Adrenal gland (tissue), 12 donors: ENCODE results near the gene MTG2. TPM values are rescaled to one million over a fixed set of nuclear protein-coding genes. Genes with fewer than 3 reads are reported as not detected.

Experiments
- DNase-seq, 7 donors: peaks; one replicate each; pipeline ENCODE4 v3.0.0-alpha.2; 2019 to 2020
- H3K27ac ChIP-seq, 5 donors: fragments of 200-600 bp; sonication (generic) in 4 of 5; 1 replicate in 3 of 5; 2 replicates in 2 of 5; pipeline versions ENCODE4 v1.5.1 to v1.8.0; 2016 to 2020; ENCODE audit warnings: mild to moderate bottlenecking in 1 of 5
- H3K27me3 ChIP-seq: fragments of 200-600 bp; 2 replicates; pipeline ENCODE4 v1.8.0; 2021
- H3K36me3 ChIP-seq, 2 donors: fragments of 200-600 bp; replicated peaks in 1 of 2; 1 replicate in 1 of 2; 2 replicates in 1 of 2; pipeline versions ENCODE4 v1.5.1 to v1.8.0; 2018 to 2022
- H3K4me1 ChIP-seq, 2 donors: fragments of 200-600 bp; replicated peaks in 1 of 2; 1 replicate in 1 of 2; 2 replicates in 1 of 2; pipeline versions ENCODE4 v1.5.1 to v1.8.0; 2018 to 2021
- H3K4me3 ChIP-seq, 4 donors: fragments of 200-600 bp; sonication (generic) in 3 of 4; one replicate each; pipeline ENCODE4 v1.5.1; 2016 to 2018
- H3K9me3 ChIP-seq, 3 donors: fragments of 200-600 bp; sonication (generic) in 1 of 3; replicated peaks in 1 of 3; 1 replicate in 2 of 3; 2 replicates in 1 of 3; pipeline versions ENCODE4 v1.5.1 to v1.8.0; 2016 to 2021
- CTCF ChIP-seq, 6 experiments: fragments of 450-650 bp in 4 of 6; fragments of 200-600 bp in 2 of 6; sonication (generic) in 1 of 6; IDR thresholded peaks; 1 replicate in 5 of 6; 2 replicates in 1 of 6; pipeline versions ENCODE4 v1.5.1 to v1.8.0; 2016 to 2021; ENCODE audit warnings: antibody characterized with exemption in 6 of 6, mild to moderate bottlenecking in 2 of 6, moderate library complexity in 1 of 6
- POLR2A ChIP-seq, 2 donors: fragments of 450-650 bp; IDR thresholded peaks; one replicate each; pipeline ENCODE4 v1.6.1; 2017; ENCODE audit warnings: antibody characterized with exemption in 2 of 2, mild to moderate bottlenecking in 2 of 2, moderate library complexity in 1 of 2
- WGBS, 4 donors: extraction: QIAGEN DNeasy Blood & Tissue Kit in 2 of 4; methylation state at CpG; one replicate each; pipeline versions ENCODE4 v1.1.5 to v1.1.7; 2013 to 2017; 5-methylcytosine and 5-hydroxymethylcytosine counted together
- intact Hi-C, 2 donors: fragments of 100-400 bp; cut with DNase I; formaldehyde crosslinking; loops; one replicate each; pipeline versions ENCODE4 v1.14.1 to v1.15.0; 2022 to 2023
- polyA plus RNA-seq, 3 donors: library from polyadenylated mRNA; stranded (reverse); fragments of 200-250 nt in 2 of 3; fragments of 350-450 nt in 1 of 3; fragmentation: Illumina TruSeq in 1 of 3; extraction: RNeasy Lipid Tissue Mini Kit (QIAGEN cat#74804) in 1 of 3; gene quantifications; one replicate each; pipeline ENCODE4 v1.2.3, GENCODE V29; 2013 to 2014
- total RNA-seq, 9 donors: library from RNA; depleted of rRNA in 4 of 9; stranded (reverse); fragments of >200 nt in 4 of 9; fragments of 120-200 nt in 1 of 9; fragmentation: NEBNext Ultra II Directional in 1 of 9; extraction: Animal tissue kit (Norgen Biotek cat#: 25700) in 1 of 9; gene quantifications; one replicate each; pipeline versions ENCODE4 v1.1.0 to v1.2.4, GENCODE V29; 2013 to 2023
- donor health status: healthy with polysubstance abuse.
- donor health status: Bipolar disorder and iron deficiency.
- donor health status: DM: yes; HTN: yes; CAD: no.
- donor health status: DM: no; HTN: no; CAD: no.
- donor health status: DM: no; HTN: no; CAD: no.
- donor health status: DM: yes; HTN: yes; CAD: no.

Gene MTG2
- total and polyA plus RNA-seq, 12 donors: 11.5 to 90.4 (median 47.2) TPM

GRCh38 chr20:62143957-62144825, 38.6 kb upstream of the MTG2 start:
- H3K4me3 ChIP-seq: peak overlapping the region in 3 of 4 donors; percentile 48 to 99 (median 55)
- 0 to 1% (median 1%) methylated on average over 12 to 104 of the region's 104 CpGs for WGBS, 4 donors
- DNase-seq: peak; percentile 57 to 79 (median 70)
- H3K36me3 ChIP-seq: peaks cover 0 to 18% of the 10 kb centered on the region in 2 donors
- H3K9me3 ChIP-seq: no peaks in the 10 kb centered on the region
- no peaks in the 10 kb centered on the region for H3K27me3 ChIP-seq
- H3K27ac ChIP-seq: peak overlapping the region; percentile 12 to 100 (median 94)
- intact Hi-C loops: loop anchor here in 1 of 2 donors (5.0 kb wide), 1 partner anchor 82 kb away; no protein-coding TSS in a partner anchor
- TF ChIP-seq CTCF (IDR thresholded peaks at IDR 0.05) (peak in 1 of 6 experiments; percentile 2), POLR2A (IDR thresholded peaks at IDR 0.05) (peak in 1 of 2 donors; percentile 76)
- peaks cover 25 to 41% of the 10 kb centered on the region in 2 donors for H3K4me1 ChIP-seq

- intact Hi-C loops: no loop called here
- Histone ChIP-seq H3K9me3 (no peaks in the 10 kb centered on the region), H3K4me1 (peaks cover 25 to 33% of the 10 kb centered on the region in 2 donors), H3K27me3 (no peaks in the 10 kb centered on the region), H3K36me3 (peaks cover 0 to 3% of the 10 kb centered on the region in 2 donors), H3K4me3 (no peak overlapping the region), H3K27ac (no peak overlapping the region)
- TF ChIP-seq POLR2A (IDR thresholded peaks at IDR 0.05) (no peak), CTCF (IDR thresholded peaks at IDR 0.05) (no peak)
- WGBS, 4 donors: 87 to 96% (median 95%) methylated on average over 7 of the region's 7 CpGs
- DNase-seq: no peak
Observed at GRCh38 chr20:62145688-62146018, 37.2 kb upstream of the MTG2 start.

- WGBS, 4 donors: 93 to 97% (median 96%) methylated on average over 21 to 22 of the region's 22 CpGs
- DNase-seq: no peak
- no peaks in the 10 kb centered on the region for H3K9me3 ChIP-seq
- no peaks in the 10 kb centered on the region for H3K36me3 ChIP-seq
- peaks cover 20 to 28% of the 10 kb centered on the region in 2 donors for H3K4me1 ChIP-seq
- H3K27ac ChIP-seq: no peak overlapping the region
- no peak overlapping the region for H3K4me3 ChIP-seq
- intact Hi-C loops: no loop called here
- no peak for TF ChIP-seq POLR2A (IDR thresholded peaks at IDR 0.05)
- TF ChIP-seq CTCF (IDR thresholded peaks at IDR 0.05): no peak
- no peaks in the 10 kb centered on the region for H3K27me3 ChIP-seq
Observed at GRCh38 chr20:62146019-62146755, 36.6 kb upstream of the MTG2 start.

GRCh38 chr20:62147125-62147524, 35.7 kb upstream of the MTG2 start:
- intact Hi-C loops: no loop called here
- Histone ChIP-seq H3K4me1 (peaks cover 10 to 19% of the 10 kb centered on the region in 2 donors), H3K27ac (no peak overlapping the region), H3K4me3 (no peak overlapping the region), H3K36me3 (no peaks in the 10 kb centered on the region), H3K9me3 (no peaks in the 10 kb centered on the region), H3K27me3 (no peaks in the 10 kb centered on the region)
- 95 to 100% (median 98%) methylated on average over 4 to 6 of the region's 6 CpGs for WGBS, 4 donors
- no peak for DNase-seq
- no peak for TF ChIP-seq CTCF (IDR thresholded peaks at IDR 0.05)
